Stimulated activated CD8-positive, alpha-beta memory T cell treated with anti-CD3 and anti-CD28 coated beads, Interleukin-4, amount 100 ng/mL, for 4 hours (primary cell): ENCODE measurements around the gene LMBRD2.

Experiments used
- DNase-seq, 2 donors: peaks; one replicate each; pipeline ENCODE4 v3.0.0-alpha.2; 2020; ENCODE audit warnings: low read depth in 2 of 2, low spot score in 1 of 2

The LMBRD2 gene

GRCh38 chr5:36111238-36111637, 40.4 kb downstream of the LMBRD2 start:
- no peak for DNase-seq

GRCh38 chr5:36108758-36109460, 42.8 kb downstream of the LMBRD2 start:
- DNase-seq = no peak

- DNase-seq = no peak
Measured at GRCh38 chr5:36105819-36106218, 45.9 kb downstream of the LMBRD2 start.

- no peak for DNase-seq
Measured at GRCh38 chr5:36099748-36100147, 51.9 kb downstream of the LMBRD2 start.

GRCh38 chr5:36096486-36096885, 55.2 kb downstream of the LMBRD2 start:
- DNase-seq = no peak

GRCh38 chr5:36089989-36090388, 61.7 kb downstream of the LMBRD2 start:
- DNase-seq = no peak

GRCh38 chr5:36079200-36079781, 72.4 kb downstream of the LMBRD2 start:
- no peak for DNase-seq

GRCh38 chr5:36078430-36078829, 73.3 kb downstream of the LMBRD2 start:
- DNase-seq = no peak

GRCh38 chr5:36073595-36074216, 78.0 kb downstream of the LMBRD2 start:
- no peak for DNase-seq

- no peak for DNase-seq
Measured at GRCh38 chr5:36070687-36071571, 80.8 kb downstream of the LMBRD2 start.

GRCh38 chr5:36068751-36069281, 82.9 kb downstream of the LMBRD2 start:
- DNase-seq = no peak

- DNase-seq = no peak
Measured at GRCh38 chr5:36066540-36067210, 85.0 kb downstream of the LMBRD2 start, which contains the start of gene UGT3A2. UGT3A2 (minus strand) TSS chr5:36066882; CDS start chr5:36066789, 93 bp downstream.

GRCh38 chr5:36066001-36066539, 85.6 kb downstream of the LMBRD2 start:
- no peak for DNase-seq

GRCh38 chr5:36060420-36060887, 91.2 kb downstream of the LMBRD2 start:
- DNase-seq = no peak

GRCh38 chr5:36059571-36060419, 91.9 kb downstream of the LMBRD2 start:
- DNase-seq = no peak

GRCh38 chr5:36058776-36059175, 92.9 kb downstream of the LMBRD2 start:
- DNase-seq = no peak

GRCh38 chr5:36057386-36057785, 94.3 kb downstream of the LMBRD2 start:
- DNase-seq = no peak

GRCh38 chr5:36056422-36056821, 95.3 kb downstream of the LMBRD2 start:
- DNase-seq = no peak

GRCh38 chr5:36055984-36056383, 95.7 kb downstream of the LMBRD2 start:
- DNase-seq = no peak
